B cell (primary cell): ENCODE data around the gene ASIC1. TPM values are rescaled to one million over a fixed set of nuclear protein-coding genes. Genes with fewer than 3 reads are reported as not detected.

Experiments used
- ATAC-seq: fragments of 200-7000 bp; cut with Tn5 transposase; one replicate; pipeline ENCODE4 v1.10.0; 2021; ENCODE audit warnings: low read depth, mild to moderate bottlenecking, moderate number of reproducible peaks, moderate library complexity
- CTCF ChIA-PET: fragments of 350-600 bp; sonication (Branson Sonifier 250); formaldehyde crosslinking; loops from one replicate; lab custom pipeline; 2021; ENCODE audit warnings: antibody characterized with exemption, inconsistent platforms; lab: Charles Lee
- POLR2A ChIA-PET: fragments of 350-600 bp; sonication (Branson Sonifier 250); formaldehyde crosslinking; loops from one replicate; lab custom pipeline; 2021; ENCODE audit warnings: antibody characterized with exemption; lab: Charles Lee
- DNase-seq: peaks from one replicate; pipeline ENCODE4 v3.0.0; 2013
- H2AFZ ChIP-seq: 2 replicates; pipeline ENCODE4 v1.6.1; 2012; ENCODE audit warnings: mild to moderate bottlenecking, low read depth, low read length; ENCODE audit not compliant: insufficient read depth, poor library complexity, severe bottlenecking
- H3K27ac ChIP-seq, 2 donors: 1 replicate in 1 of 2; 2 replicates in 1 of 2; pipeline ENCODE4 v1.5.1; 2012 to 2013; ENCODE audit warnings: low read length in 2 of 2, mild to moderate bottlenecking in 2 of 2, moderate library complexity in 1 of 2
- H3K27me3 ChIP-seq, 4 experiments: fragments of 200-600 bp in 1 of 4; sonication (generic) in 1 of 4; replicated peaks in 1 of 4; 1 replicate in 2 of 4; 2 replicates in 2 of 4; pipeline versions ENCODE4 v1.6.1 to v1.7.0; 2013 to 2016; ENCODE audit warnings: low read length in 3 of 4, mild to moderate bottlenecking in 2 of 4, mixed read lengths in 1 of 4, moderate library complexity in 1 of 4; ENCODE audit not compliant: insufficient read depth in 4 of 4, control insufficient read depth in 3 of 4; ENCODE audit errors: control extremely low read depth in 1 of 4
- H3K36me3 ChIP-seq, 2 experiments: replicated peaks in 1 of 2; 1 replicate in 1 of 2; 2 replicates in 1 of 2; pipeline versions ENCODE4 v1.6.1 to v1.7.1; 2013; ENCODE audit warnings: low read length in 1 of 2; ENCODE audit not compliant: insufficient read depth in 2 of 2, control insufficient read depth in 1 of 2; ENCODE audit errors: control extremely low read depth in 1 of 2, extremely low read depth in 1 of 2
- H3K4me1 ChIP-seq, 2 donors: fragments of 200-600 bp in 1 of 2; sonication (generic) in 1 of 2; 1 replicate in 1 of 2; 2 replicates in 1 of 2; pipeline versions ENCODE4 v1.5.1 to v1.6.1; 2013 to 2017; ENCODE audit warnings: low read length in 2 of 2; ENCODE audit not compliant: control insufficient read depth in 2 of 2, insufficient read depth in 2 of 2
- H3K4me2 ChIP-seq: replicated peaks from 2 replicates; pipeline ENCODE3; 2012; ENCODE audit warnings: mild to moderate bottlenecking, low read depth, low read length; ENCODE audit not compliant: poor library complexity, severe bottlenecking
- H3K4me3 ChIP-seq, 5 experiments: fragments of 200-600 bp in 1 of 5; sonication (generic) in 1 of 5; 1 replicate in 3 of 5; 2 replicates in 2 of 5; pipeline versions ENCODE4 v1.5.1 to v1.7.0; 2011 to 2016; ENCODE audit warnings: low read length in 4 of 5, mild to moderate bottlenecking in 4 of 5, low read depth in 2 of 5, control low read depth in 1 of 5, moderate library complexity in 1 of 5; ENCODE audit not compliant: insufficient read depth in 1 of 5; ENCODE audit errors: control extremely low read depth in 1 of 5, extremely low read depth in 1 of 5
- H3K79me2 ChIP-seq: fragments of 200-600 bp; sonication (generic); one replicate; pipeline ENCODE4 v1.6.0; 2016; ENCODE audit warnings: low read length; ENCODE audit not compliant: control insufficient read depth, insufficient read depth
- H3K9ac ChIP-seq: fragments of 200-600 bp; sonication (generic); 2 replicates; pipeline ENCODE4 v1.6.1; 2017; ENCODE audit warnings: mild to moderate bottlenecking, low read length, moderate library complexity
- H3K9me3 ChIP-seq, 3 donors: one replicate each; pipeline versions ENCODE4 v1.6.1 to v1.7.1; 2013; ENCODE audit warnings: low read length in 2 of 3; ENCODE audit not compliant: control insufficient read depth in 2 of 3, insufficient read depth in 1 of 3; ENCODE audit errors: control extremely low read depth in 1 of 3
- H4K20me1 ChIP-seq: 2 replicates; pipeline ENCODE4 v1.6.0; 2012; ENCODE audit warnings: mild to moderate bottlenecking, low read length; ENCODE audit not compliant: insufficient read depth, control insufficient read depth, poor library complexity, severe bottlenecking
- H3K27ac Mint-ChIP-seq: one replicate; pipeline ENCODE4 v1.8.0; 2021; ENCODE audit warnings: mixed read lengths
- H3K27me3 Mint-ChIP-seq: one replicate; pipeline ENCODE4 v1.8.0; 2021; ENCODE audit warnings: mixed read lengths
- H3K4me1 Mint-ChIP-seq: one replicate; pipeline ENCODE4 v1.8.0; 2021; ENCODE audit warnings: mixed read lengths
- H3K4me3 Mint-ChIP-seq: one replicate; pipeline ENCODE4 v1.8.0; 2021; ENCODE audit warnings: mixed read lengths
- H3K9me3 Mint-ChIP-seq: one replicate; pipeline ENCODE4 v1.8.0; 2022; ENCODE audit warnings: mixed read lengths; ENCODE audit not compliant: insufficient read depth
- CTCF ChIP-seq: fragments of 200-600 bp; IDR thresholded peaks from one replicate; pipeline ENCODE4 v1.8.0; 2022; ENCODE audit warnings: antibody characterized with exemption, mild to moderate bottlenecking
- EZH2 ChIP-seq: IDR thresholded peaks from 2 replicates; pipeline ENCODE4 v1.6.1; 2012; ENCODE audit warnings: borderline replicate concordance, low read depth, mild to moderate bottlenecking, moderate library complexity, low read length; ENCODE audit not compliant: insufficient read depth, poor library complexity, severe bottlenecking
- WGBS: methylation state at CpG from one replicate; pipeline ENCODE4 v1.1.5; 2013; ENCODE audit warnings: missing lambda C conversion rate; ENCODE audit not compliant: insufficient coverage; 5-methylcytosine and 5-hydroxymethylcytosine counted together
- intact Hi-C: fragments of 100-400 bp; cut with micrococcal nuclease; formaldehyde crosslinking; loops from one replicate; pipeline ENCODE4 v1.10.0; 2022
- polyA plus RNA-seq: library from polyadenylated mRNA; depleted of rRNA; stranded (reverse); fragments of >200 nt; gene quantifications from 2 replicates; pipeline ENCODE4 v1.2.3, GENCODE V29; 2012
- total RNA-seq, 2 donors: library from RNA; stranded (reverse); fragments of 120-200 nt in 1 of 2; gene quantifications; 1 replicate in 1 of 2; 2 replicates in 1 of 2; pipeline versions ENCODE4 v1.2.3 to v1.2.4, GENCODE V29; 2013 to 2022

Gene ASIC1
- total and polyA plus RNA-seq, 2 donors (not counting 1 experiment from before 2014, with no cell fraction given) = not detected

DNA sequence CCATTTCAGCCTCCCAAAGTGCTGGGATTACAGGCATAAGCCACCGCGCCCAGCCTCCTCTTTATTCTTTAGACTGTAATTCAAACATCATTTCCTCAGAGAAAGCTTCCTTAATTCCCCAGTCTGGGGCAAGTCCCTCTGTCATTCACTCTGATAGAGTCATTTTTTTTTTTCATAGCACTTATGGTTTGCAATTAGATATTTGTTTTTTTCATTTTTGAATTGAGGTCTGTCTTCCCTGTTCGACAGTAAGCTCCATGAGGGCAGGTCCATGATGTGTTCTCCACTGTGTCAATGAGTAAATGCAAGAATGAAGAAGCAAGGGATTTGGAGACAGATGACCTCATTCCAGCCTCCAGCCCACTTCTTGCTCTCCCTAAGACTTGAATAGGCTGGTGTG, 12.1 kb downstream of the ASIC1 start:
- no peak overlapping the region for H3K4me3 ChIP-seq
- no peak overlapping the region for H2AFZ ChIP-seq
- no peak for TF ChIP-seq CTCF
- TF ChIP-seq EZH2 = no peak
- no peak overlapping the region for H3K9ac ChIP-seq
- H4K20me1 ChIP-seq = no peaks in the 10 kb centered on the region
- Mint-ChIP-seq H3K4me3 (no peak overlapping the region), H3K4me1 (peaks cover 4% of the 10 kb centered on the region), H3K9me3 (no peaks in the 10 kb centered on the region), H3K27ac (no peak overlapping the region), H3K27me3 (peaks cover 11% of the 10 kb centered on the region)
- ChIA-PET CTCF (interaction anchor here (0.6 to 15.9 kb wide), 15 partner anchors 9 to 213 kb away, joined by 3 to 343 read pairs (median 6); partner anchors contain the start of genes CERS5, LIMA1 and SMARCD1), POLR2A (no interaction called here)
- H3K9me3 ChIP-seq = no peaks in the 10 kb centered on the region
- H3K79me2 ChIP-seq = no peaks in the 10 kb centered on the region
- WGBS = 100% methylated on average over 2 of the region's 3 CpGs
- H3K4me1 ChIP-seq = peaks cover 0 to 5% of the 10 kb centered on the region in 2 donors
- intact Hi-C loops = no loop called here
- H3K27ac ChIP-seq = no peak overlapping the region
- no peak for DNase-seq
- H3K36me3 ChIP-seq = no peaks in the 10 kb centered on the region
- no peak overlapping the region for H3K4me2 ChIP-seq
- peaks cover 0 to 3% (median 0%) of the 10 kb centered on the region in 4 experiments for H3K27me3 ChIP-seq
- no peak for ATAC-seq

DNA sequence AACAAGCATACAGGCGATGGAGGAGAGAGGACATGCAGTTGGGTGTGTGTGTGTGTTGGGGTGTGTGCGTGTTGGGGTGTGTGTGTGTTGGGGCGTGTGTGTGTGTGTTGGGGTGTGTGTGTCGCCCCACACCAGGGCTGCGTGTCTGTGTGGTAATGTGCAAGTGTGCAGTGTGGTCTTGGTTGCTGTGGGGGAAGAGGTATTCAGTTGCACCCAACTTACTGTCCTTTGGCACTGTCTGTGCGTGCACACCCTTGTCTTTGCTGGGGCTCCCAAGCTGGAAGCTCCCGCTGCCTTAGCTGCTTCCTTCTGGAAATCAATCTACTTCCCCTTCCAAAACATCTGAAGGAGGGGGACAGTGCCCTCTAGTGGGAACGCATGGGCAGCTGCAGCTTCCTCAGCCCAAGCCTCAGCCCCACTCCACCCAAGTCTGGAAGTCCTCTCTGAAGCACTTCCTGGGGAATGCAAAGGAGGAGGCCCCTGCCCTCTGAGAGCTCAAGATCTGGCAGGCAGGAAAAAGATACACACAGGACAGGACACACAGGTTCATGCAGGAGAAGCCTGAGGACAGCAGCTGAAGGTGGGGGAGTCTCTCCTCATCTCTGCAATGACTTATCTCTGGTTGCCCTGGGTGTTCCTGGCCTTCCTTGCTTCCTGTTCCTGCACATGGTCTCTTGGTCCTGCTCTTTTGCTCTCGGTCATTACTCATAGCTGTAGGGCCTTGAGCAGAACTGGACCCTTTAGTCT, 13.1 kb downstream of the ASIC1 start:
- H3K36me3 ChIP-seq = no peaks in the 10 kb centered on the region
- no peaks in the 10 kb centered on the region for H3K79me2 ChIP-seq
- ATAC-seq (peak; percentile 61), DNase-seq (peak; percentile 80)
- POLR2A ChIA-PET = no interaction called here
- no peaks in the 10 kb centered on the region for H3K27me3 ChIP-seq
- H3K9me3 ChIP-seq = no peaks in the 10 kb centered on the region
- Mint-ChIP-seq H3K4me1 (peaks cover 4% of the 10 kb centered on the region), H3K27ac (no peak overlapping the region), H3K27me3 (peaks cover 9% of the 10 kb centered on the region), H3K4me3 (no peak overlapping the region), H3K9me3 (no peaks in the 10 kb centered on the region)
- no peak overlapping the region for H3K4me3 ChIP-seq
- H2AFZ ChIP-seq = peak overlapping the region; percentile 47
- WGBS = 34% methylated on average over 8 of the region's 9 CpGs
- no peaks in the 10 kb centered on the region for H4K20me1 ChIP-seq
- H3K4me2 ChIP-seq = peak overlapping the region; percentile 9
- intact Hi-C loops = loop anchor here (1.0 to 2.0 kb wide), 2 partner anchors 32 to 105 kb away; no protein-coding TSS in a partner anchor
- peaks cover 0 to 12% of the 10 kb centered on the region in 2 donors for H3K4me1 ChIP-seq
- H3K9ac ChIP-seq = no peak overlapping the region
- H3K27ac ChIP-seq = no peak overlapping the region
- TF ChIP-seq CTCF = peak; percentile 90
- TF ChIP-seq EZH2 = no peak
- CTCF ChIA-PET = interaction anchor here (0.7 to 15.9 kb wide), 34 partner anchors 9 to 242 kb away, joined by 3 to 343 read pairs (median 4); partner anchors contain the start of genes CERS5, LIMA1 and SMARCD1
